ENCODE data around the gene CENPX. TPM values are rescaled to one million over a fixed set of nuclear protein-coding genes. Genes with fewer than 3 reads are reported as not detected.

Gene CENPX
- total RNA-seq, 1 experiment from 2014 or later = 187 TPM

- CTCF ChIA-PET = no interaction called here
These were observed 27.0 kb downstream of the CENPX start for GRCh38 chr17:81995463-81996231.

More at GRCh38 chr17:81995463-81996231, 27.0 kb downstream of the CENPX start:
- in situ Hi-C loops (cut with HindIII; ENCODE audit: low pct_unique_long_range_greater_than_20kb, low sequenced_read_pairs) = no loop called here
- H3K27me3 ChIP-seq (ENCODE audit: control insufficient read depth, insufficient read depth, low read length) = no peaks in the 10 kb centered on the region
- H3K9me3 ChIP-seq (ENCODE audit: control insufficient read depth, insufficient read depth, low read depth, low read length) = no peaks in the 10 kb centered on the region
- POLR2A ChIA-PET = interaction anchor here (0.7 kb wide), 1 partner anchor 16 kb away, joined by 3 read pairs; no protein-coding TSS in a partner anchor
- peaks cover 22% of the 10 kb centered on the region for H3K4me1 ChIP-seq (ENCODE audit: control insufficient read depth, insufficient read depth, low read length)
- H3K4me3 ChIP-seq (ENCODE audit: low read depth in 2 of 2, low read length in 2 of 2) = no peak overlapping the region
- no TSS peak for BruUV-seq (replicated peaks)
- DNase-seq (ENCODE audit: low read depth, low spot score) (no peak), ATAC-seq (no peak)
- H3K36me3 ChIP-seq (ENCODE audit: control insufficient read depth, insufficient read depth, low read length) = no peaks in the 10 kb centered on the region
- H3K27ac ChIP-seq (ENCODE audit: low read length) = no peak overlapping the region
- intact Hi-C loops (cut with micrococcal nuclease; ENCODE audit: unreplicated experiment) = no loop called here
- TF ChIP-seq TCF7L2 (IDR thresholded peaks at IDR 0.05; ENCODE audit: low read depth, low read length) = no peak
- TF ChIP-seq CTCF (IDR thresholded peaks at IDR 0.05) = no peak
- TF ChIP-seq REST (IDR thresholded peaks at IDR 0.05; ENCODE audit: insufficient read depth in 1 of 2, low read depth in 2 of 2, low read length in 1 of 2) = no peak
- no peak for TF ChIP-seq POLR2AphosphoS5 (IDR thresholded peaks at IDR 0.05; ENCODE audit: low read depth, low read length)
- TF ChIP-seq SIN3A (IDR thresholded peaks at IDR 0.05; ENCODE audit: borderline replicate concordance, insufficient read depth, low read depth, low read length) = no peak
